LNCaP clone FGC (cell line): ENCODE measurements around the gene PPP2R1B.

Experiments
- DNase-seq: peaks from one replicate; pipeline ENCODE4 v3.0.0-alpha.2; 2011; ENCODE audit warnings: low read depth
- H3K4me3 ChIP-seq: 2 replicates; pipeline ENCODE4 v1.5.1; 2011; ENCODE audit warnings: mild to moderate bottlenecking, low read depth, low read length, control low read depth
- TF ChIP-seq, protein P1 (sequence below): IDR thresholded peaks from 2 replicates; pipeline ENCODE4 v1.5.1; 2012; ENCODE audit warnings: mild to moderate bottlenecking; ENCODE audit not compliant: control insufficient read depth, insufficient read depth; ENCODE audit errors: extremely low read depth

PPP2R1B gene

DNA sequence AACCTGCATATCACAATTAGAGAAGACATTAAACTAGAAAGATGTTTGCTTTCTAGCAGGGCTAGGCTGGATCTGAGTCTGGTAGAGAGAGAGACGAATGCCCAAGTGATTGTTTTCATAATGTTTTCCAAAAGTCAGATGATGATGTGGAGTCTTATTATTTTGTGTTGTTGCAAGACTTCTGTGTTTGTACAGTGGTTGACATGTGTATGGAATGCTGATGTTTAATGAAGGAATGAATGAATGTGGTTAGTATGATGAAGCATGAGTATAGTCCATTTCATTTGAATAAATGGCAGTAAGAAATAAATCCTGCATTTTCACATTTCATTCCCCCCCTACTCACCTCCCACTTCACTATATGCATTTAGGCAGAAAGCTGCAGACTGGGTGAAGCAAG, 69.6 kb downstream of the PPP2R1B start:
- DNase-seq = no peak

DNA sequence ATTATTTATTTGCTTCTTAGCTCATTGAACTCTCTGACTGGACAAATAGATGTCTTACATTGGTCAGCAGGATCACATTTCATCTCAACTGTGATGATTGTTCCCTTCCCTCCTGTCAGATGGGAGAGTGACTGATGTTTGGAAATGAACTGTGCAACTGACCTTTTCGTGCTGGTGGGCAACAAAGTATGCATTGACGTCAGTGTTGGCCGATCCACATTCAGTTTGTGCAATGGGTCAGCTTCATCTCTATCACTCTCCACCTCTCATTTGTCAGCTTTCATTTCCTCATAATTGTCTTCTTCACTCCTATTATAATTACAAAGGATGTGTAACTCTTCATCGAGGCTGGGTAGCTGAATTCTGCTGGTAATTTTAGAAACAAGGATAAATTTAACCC, 71.3 kb downstream of the PPP2R1B start:
- no peak overlapping the region for H3K4me3 ChIP-seq
- TF ChIP-seq, protein P1, sequence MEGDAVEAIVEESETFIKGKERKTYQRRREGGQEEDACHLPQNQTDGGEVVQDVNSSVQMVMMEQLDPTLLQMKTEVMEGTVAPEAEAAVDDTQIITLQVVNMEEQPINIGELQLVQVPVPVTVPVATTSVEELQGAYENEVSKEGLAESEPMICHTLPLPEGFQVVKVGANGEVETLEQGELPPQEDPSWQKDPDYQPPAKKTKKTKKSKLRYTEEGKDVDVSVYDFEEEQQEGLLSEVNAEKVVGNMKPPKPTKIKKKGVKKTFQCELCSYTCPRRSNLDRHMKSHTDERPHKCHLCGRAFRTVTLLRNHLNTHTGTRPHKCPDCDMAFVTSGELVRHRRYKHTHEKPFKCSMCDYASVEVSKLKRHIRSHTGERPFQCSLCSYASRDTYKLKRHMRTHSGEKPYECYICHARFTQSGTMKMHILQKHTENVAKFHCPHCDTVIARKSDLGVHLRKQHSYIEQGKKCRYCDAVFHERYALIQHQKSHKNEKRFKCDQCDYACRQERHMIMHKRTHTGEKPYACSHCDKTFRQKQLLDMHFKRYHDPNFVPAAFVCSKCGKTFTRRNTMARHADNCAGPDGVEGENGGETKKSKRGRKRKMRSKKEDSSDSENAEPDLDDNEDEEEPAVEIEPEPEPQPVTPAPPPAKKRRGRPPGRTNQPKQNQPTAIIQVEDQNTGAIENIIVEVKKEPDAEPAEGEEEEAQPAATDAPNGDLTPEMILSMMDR = no peak
- DNase-seq = no peak

More for the DNA sequence above, 69.6 kb downstream of the PPP2R1B start:
- TF ChIP-seq, protein P1 = no peak
- H3K4me3 ChIP-seq = no peak overlapping the region

DNA sequence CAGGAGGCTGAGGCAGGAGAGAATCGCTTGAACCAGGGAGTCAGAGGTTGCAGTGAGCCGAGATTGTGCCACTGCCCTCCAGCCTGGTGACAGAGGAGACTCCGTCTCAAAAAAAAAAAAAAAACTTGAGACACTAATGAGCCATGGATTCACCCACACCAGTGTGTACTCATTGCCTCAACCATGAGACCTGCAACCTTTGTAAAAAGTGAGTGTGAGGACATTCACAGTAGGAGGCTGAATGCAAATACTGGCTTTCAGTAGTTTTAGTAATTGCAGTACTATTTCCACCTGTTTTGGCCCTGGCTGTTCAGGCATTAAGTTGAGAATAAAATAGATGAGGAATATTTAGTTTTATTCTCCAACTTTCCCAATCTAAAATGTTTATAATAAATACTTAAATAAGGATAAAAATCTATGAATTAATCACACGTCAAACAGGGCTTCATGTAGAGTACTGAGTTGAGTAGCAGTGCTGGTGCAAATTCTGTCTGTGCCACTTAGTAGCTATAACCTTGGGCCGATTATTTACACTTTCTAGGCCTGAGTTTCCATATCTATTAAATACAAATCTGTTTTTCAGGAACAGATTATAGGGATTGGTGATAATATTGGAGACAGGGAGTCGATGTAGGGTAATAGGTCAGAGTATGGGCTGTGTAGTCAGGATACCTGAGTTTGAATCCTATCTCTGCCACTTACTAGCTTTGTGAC, 72.8 kb downstream of the PPP2R1B start:
- no peak overlapping the region for H3K4me3 ChIP-seq
- no peak for DNase-seq
- TF ChIP-seq, protein P1 = no peak

DNA sequence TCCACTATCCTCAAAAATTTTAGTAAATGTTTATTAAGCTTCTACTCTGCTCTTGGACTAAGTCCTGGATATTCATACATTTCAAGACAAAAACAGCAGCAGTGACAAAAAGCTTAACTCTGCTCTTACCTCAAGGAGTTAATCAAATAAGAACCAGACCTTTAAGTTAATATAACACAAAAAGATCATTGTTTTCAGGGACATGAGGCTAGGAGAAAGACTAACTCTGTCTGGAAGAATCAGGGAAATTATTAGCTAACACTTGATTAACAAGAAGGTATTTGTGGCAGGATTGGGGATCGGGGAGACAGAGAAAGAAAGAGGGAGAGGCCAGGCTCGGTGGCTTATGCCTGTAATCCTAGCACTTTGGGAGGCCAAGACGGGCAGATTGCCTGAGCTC, 74.4 kb downstream of the PPP2R1B start:
- no peak overlapping the region for H3K4me3 ChIP-seq
- DNase-seq = no peak
- TF ChIP-seq, protein P1 = no peak

DNA sequence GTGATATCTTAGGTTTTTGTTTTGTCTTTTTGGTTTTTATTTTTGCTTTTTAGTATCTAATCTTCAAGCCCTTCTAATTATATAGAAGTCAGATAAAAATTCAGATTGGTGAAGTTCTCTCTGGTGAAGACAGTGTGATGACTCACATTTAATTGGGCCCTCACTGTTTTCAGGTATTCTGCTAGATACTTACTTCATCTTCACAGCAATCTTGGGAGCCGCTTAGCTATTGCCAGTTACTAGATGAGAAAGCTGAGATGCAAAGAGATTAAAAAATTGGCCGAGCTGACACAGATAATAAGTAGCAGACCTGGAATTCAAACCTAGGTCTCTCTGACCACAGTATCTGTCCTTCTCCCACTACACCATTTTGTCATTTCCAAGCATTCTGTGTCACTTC, 75.0 kb downstream of the PPP2R1B start:
- TF ChIP-seq, protein P1 = no peak
- no peak for DNase-seq
- H3K4me3 ChIP-seq = no peak overlapping the region

DNA sequence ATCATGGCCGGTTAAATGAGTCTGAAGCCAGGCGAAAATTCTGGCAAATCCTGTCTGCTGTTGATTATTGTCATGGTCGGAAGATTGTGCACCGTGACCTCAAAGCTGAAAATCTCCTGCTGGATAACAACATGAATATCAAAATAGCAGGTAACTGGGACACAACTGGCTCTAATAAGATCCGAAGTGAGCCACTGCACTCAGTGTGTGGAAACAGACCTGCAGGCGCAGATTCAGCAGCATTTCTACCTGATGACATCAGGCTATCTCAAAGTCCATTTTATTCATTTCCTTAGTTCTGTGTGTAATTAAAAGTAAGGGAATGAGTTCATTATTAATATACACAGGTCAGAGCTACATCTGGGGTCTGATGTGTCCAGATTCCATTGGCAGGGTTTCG, 78.2 kb downstream of the PPP2R1B start:
- TF ChIP-seq, protein P1 = no peak
- DNase-seq = no peak
- no peak overlapping the region for H3K4me3 ChIP-seq

DNA sequence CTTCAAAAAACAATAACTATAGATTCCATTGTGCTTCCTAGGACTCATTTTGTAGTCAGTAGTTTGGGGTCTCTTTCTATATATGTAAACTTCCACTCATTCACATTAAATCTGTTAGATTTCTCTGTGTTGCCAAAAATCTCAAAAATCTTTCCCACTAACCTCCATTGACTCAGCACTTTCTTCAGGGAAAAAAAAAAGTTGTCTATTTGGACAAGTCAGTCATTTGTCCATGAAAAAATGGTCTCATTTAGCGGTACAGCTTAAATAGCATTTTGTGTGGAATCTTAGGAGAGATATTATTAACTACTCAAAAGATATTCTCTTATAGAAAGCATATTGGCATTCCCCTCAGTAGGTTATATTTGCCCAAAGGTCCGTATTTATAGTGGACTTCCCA, 81.9 kb downstream of the PPP2R1B start:
- TF ChIP-seq, protein P1 = no peak
- no peak overlapping the region for H3K4me3 ChIP-seq
- DNase-seq = no peak
